Lung (tissue), 12 donors: Measurements from ENCODE around the gene ACTR1A. TPM values are rescaled to one million over a fixed set of nuclear protein-coding genes. Genes with fewer than 3 reads are reported as not detected.

Source experiments
- ATAC-seq: fragments of 200-7000 bp; cut with Tn5 transposase; one replicate; pipeline ENCODE4 v1.9.1; 2020; ENCODE audit warnings: moderate number of reproducible peaks; ENCODE audit not compliant: insufficient read depth, low FRiP score
- DNase-seq, 3 donors: peaks; one replicate each; pipeline ENCODE4 v3.0.0-alpha.2; 2013 to 2017
- H3K27ac ChIP-seq, 2 donors: one replicate each; pipeline ENCODE4 v1.5.1; 2013; ENCODE audit warnings: mild to moderate bottlenecking in 2 of 2, moderate library complexity in 2 of 2, control low read depth in 1 of 2, inconsistent platforms in 1 of 2, low read depth in 1 of 2, low read length in 1 of 2
- H3K27me3 ChIP-seq, 3 donors: one replicate each; pipeline ENCODE4 v1.5.1; 2013; ENCODE audit warnings: low read length in 2 of 3; ENCODE audit not compliant: control insufficient read depth in 3 of 3, insufficient read depth in 3 of 3
- H3K36me3 ChIP-seq, 4 donors: one replicate each; pipeline ENCODE4 v1.5.1; 2013; ENCODE audit warnings: low read length in 4 of 4, mild to moderate bottlenecking in 1 of 4, moderate library complexity in 1 of 4; ENCODE audit not compliant: control insufficient read depth in 4 of 4, insufficient read depth in 4 of 4
- H3K4me1 ChIP-seq, 5 donors: one replicate each; pipeline ENCODE4 v1.5.1; 2013; ENCODE audit warnings: low read length in 5 of 5, mild to moderate bottlenecking in 2 of 5, moderate library complexity in 1 of 5; ENCODE audit not compliant: control insufficient read depth in 5 of 5, insufficient read depth in 5 of 5
- H3K4me3 ChIP-seq: one replicate; pipeline ENCODE4 v1.5.1; 2013; ENCODE audit warnings: mild to moderate bottlenecking, control low read depth, moderate library complexity
- H3K9ac ChIP-seq, 2 donors: one replicate each; pipeline ENCODE4 v1.5.1; 2013; ENCODE audit warnings: low read length in 2 of 2, control low read depth in 1 of 2; ENCODE audit not compliant: insufficient read depth in 1 of 2
- H3K9me3 ChIP-seq, 4 donors: one replicate each; pipeline ENCODE4 v1.5.1; 2013; ENCODE audit warnings: low read length in 3 of 4, mild to moderate bottlenecking in 1 of 4, moderate library complexity in 1 of 4; ENCODE audit not compliant: control insufficient read depth in 4 of 4, insufficient read depth in 3 of 4
- WGBS, 2 donors: extraction: QIAGEN DNeasy Blood & Tissue Kit; methylation state at CpG; one replicate each; pipeline ENCODE4 v1.1.7; 2013; 5-methylcytosine and 5-hydroxymethylcytosine counted together
- polyA plus RNA-seq, 2 donors: library from polyadenylated mRNA; stranded (reverse); fragments of 200-250 nt; gene quantifications; one replicate each; pipeline ENCODE4 v1.2.1, GENCODE V29; 2013
- total RNA-seq, 2 donors: library from RNA; depleted of rRNA in 1 of 2; stranded (reverse); fragments of >200 nt in 1 of 2; gene quantifications; one replicate each; pipeline ENCODE4 v1.2.1, GENCODE V29; 2014 to 2021
- TF ChIP-seq, protein P1 (sequence below): IDR thresholded peaks from 2 replicates; pipeline ENCODE4 v1.5.1; 2012; ENCODE audit warnings: mild to moderate bottlenecking; ENCODE audit errors: control extremely low read depth, extremely low read depth
- donor health status: control.
- donor health status: control.
- donor health status: Bipolar disorder and iron deficiency.
- donor health status: healthy.
- donor health status: DM: yes; HTN: yes; CAD: no.

Gene ACTR1A
- total and polyA plus RNA-seq, 4 donors, result 72.0 to 96.0 (median 84.3) TPM

DNA sequence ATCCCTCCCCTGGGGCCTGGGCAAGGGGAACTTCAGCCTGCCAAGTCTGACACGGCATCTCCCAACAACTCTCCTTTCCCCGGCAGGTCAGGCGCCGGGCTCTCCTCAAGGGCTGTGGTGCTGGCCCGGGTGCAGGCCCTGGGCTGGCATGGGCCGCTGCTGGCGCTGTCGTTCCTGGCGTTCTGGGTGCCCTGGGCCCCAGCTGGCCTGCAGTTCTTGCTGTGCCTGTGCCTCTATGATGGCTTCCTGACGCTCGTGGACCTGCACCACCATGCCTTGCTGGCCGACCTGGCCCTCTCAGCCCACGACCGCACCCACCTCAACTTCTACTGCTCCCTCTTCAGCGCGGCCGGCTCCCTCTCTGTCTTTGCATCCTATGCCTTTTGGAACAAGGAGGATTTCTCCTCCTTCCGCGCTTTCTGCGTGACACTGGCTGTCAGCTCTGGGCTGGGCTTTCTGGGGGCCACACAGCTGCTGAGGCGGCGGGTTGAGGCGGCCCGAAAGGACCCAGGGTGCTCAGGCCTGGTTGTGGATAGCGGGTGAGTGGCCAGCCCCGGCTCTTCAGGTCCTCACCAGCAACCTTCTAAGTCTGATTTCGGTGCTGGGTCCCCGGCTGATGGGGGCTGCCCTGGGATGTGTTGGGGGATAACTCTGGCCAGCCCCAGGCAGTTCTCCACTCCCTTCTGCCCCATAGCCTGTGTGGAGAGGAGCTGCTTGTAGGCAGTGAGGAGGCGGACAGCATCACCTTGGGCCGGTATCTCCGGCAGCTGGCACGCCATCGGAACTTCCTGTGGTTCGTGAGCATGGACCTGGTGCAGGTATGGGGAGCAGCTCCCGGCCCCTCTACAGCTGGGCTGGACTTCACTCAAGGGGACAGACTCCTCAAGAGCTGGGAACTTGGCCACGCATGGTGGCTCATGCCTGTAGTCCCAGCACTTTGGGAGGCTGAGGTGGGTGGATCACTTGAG, 31.6 kb downstream of the ACTR1A start:
- H3K27me3 ChIP-seq, result no peaks in the 10 kb centered on the region
- no peak overlapping the region for H3K4me3 ChIP-seq
- TF ChIP-seq, protein P1, sequence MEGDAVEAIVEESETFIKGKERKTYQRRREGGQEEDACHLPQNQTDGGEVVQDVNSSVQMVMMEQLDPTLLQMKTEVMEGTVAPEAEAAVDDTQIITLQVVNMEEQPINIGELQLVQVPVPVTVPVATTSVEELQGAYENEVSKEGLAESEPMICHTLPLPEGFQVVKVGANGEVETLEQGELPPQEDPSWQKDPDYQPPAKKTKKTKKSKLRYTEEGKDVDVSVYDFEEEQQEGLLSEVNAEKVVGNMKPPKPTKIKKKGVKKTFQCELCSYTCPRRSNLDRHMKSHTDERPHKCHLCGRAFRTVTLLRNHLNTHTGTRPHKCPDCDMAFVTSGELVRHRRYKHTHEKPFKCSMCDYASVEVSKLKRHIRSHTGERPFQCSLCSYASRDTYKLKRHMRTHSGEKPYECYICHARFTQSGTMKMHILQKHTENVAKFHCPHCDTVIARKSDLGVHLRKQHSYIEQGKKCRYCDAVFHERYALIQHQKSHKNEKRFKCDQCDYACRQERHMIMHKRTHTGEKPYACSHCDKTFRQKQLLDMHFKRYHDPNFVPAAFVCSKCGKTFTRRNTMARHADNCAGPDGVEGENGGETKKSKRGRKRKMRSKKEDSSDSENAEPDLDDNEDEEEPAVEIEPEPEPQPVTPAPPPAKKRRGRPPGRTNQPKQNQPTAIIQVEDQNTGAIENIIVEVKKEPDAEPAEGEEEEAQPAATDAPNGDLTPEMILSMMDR, result no peak
- H3K4me1 ChIP-seq, result peaks cover 0 to 1% (median 0%) of the 10 kb centered on the region in 5 donors
- no peak overlapping the region for H3K27ac ChIP-seq
- WGBS, 2 donors, result 94 to 97% methylated on average over 35 to 36 of the region's 36 CpGs
- H3K36me3 ChIP-seq, result peaks cover 0 to 22% (median 0%) of the 10 kb centered on the region in 4 donors
- no peak for ATAC-seq
- DNase-seq, result no peak
- no peak overlapping the region for H3K9ac ChIP-seq
- no peaks in the 10 kb centered on the region for H3K9me3 ChIP-seq

DNA sequence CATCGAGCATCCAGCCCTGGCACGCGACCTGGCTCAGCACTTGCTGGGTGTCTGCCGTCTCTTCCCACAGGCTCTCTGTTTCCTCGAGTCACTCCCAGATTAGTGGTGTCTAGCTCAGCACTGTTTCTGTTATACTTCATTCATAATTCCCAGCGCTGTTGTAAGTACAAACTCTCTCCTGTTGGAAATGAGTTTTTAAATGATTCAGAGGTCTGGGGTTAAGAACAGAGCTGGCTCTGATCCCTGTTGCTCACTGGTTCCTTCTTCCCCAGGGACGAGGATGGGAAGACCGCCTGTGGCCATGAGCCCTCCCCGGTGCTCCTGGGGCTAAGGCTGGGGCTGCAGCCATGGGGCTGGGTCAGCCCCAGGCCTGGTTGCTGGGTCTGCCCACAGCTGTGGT, 33.8 kb downstream of the ACTR1A start:
- no peaks in the 10 kb centered on the region for H3K27me3 ChIP-seq
- no peak overlapping the region for H3K9ac ChIP-seq
- no peak for ATAC-seq
- peak overlapping the region in 1 of 2 donors; percentile 72 for H3K27ac ChIP-seq
- H3K4me1 ChIP-seq, result peaks cover 0 to 1% (median 0%) of the 10 kb centered on the region in 5 donors
- TF ChIP-seq, protein P1, result no peak
- peaks cover 0 to 15% (median 0%) of the 10 kb centered on the region in 4 donors for H3K36me3 ChIP-seq
- DNase-seq, result no peak
- WGBS, 2 donors, result 86 to 90% methylated on average over 8 to 9 of the region's 9 CpGs
- no peaks in the 10 kb centered on the region for H3K9me3 ChIP-seq
- no peak overlapping the region for H3K4me3 ChIP-seq

DNA sequence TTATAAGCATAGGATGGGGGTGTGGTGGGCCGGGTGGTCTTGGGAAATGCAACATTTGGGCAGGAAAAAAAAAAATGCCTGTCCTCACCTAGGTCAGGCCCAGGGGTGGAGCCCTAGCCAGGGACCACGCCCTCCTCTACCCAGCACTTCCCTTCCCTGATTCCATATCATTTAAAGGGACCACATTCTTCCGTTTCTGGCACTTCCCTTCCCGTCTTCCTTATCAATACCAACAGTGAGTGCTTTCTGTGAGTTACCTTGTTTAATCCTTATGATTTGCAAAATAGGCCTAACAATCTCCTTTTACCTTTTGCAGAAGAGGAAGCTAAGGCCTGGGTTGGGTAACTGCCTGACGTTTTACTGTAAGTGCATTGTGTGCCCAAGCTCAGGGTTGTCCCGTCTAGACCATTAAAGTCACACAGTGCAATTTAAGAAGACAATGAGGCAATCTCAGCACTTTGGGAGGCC, 34.5 kb downstream of the ACTR1A start:
- Histone ChIP-seq H3K9me3 (no peaks in the 10 kb centered on the region), H3K4me1 (peaks cover 0 to 1% (median 0%) of the 10 kb centered on the region in 5 donors), H3K4me3 (no peak overlapping the region), H3K9ac (no peak overlapping the region), H3K27ac (no peak overlapping the region), H3K27me3 (no peaks in the 10 kb centered on the region), H3K36me3 (peaks cover 0 to 12% (median 0%) of the 10 kb centered on the region in 4 donors)
- DNase-seq (no peak), ATAC-seq (no peak)
- WGBS, 2 donors, result 30 to 45% methylated on average over 6 of the region's 6 CpGs
- TF ChIP-seq, protein P1, result no peak
